GM18517 (cell line): ENCODE measurements around the gene PLEKHB2.
A peak's percentile ranks its signal among the peaks of the same experiment; 100 is the strongest.
"Not testable (repeated sequence)": the region's sequence is repeated elsewhere in the genome, so short reads cannot be mapped to it uniquely, and the experiment has no call there.

Source experiments
- ATAC-seq: cut with Tn5 transposase; IDR thresholded peaks from one replicate; pipeline ENCODE4 v1.9.1; 2021; ENCODE audit warnings: mild to moderate bottlenecking, moderate library complexity; ENCODE audit not compliant: unreplicated experiment

PLEKHB2 gene

GRCh38 chr2:131142849-131143248, 37.7 kb downstream of the PLEKHB2 start:
- no peak for ATAC-seq

GRCh38 chr2:131143803-131144202, 38.7 kb downstream of the PLEKHB2 start:
- no peak for ATAC-seq

GRCh38 chr2:131145040-131145439, 39.9 kb downstream of the PLEKHB2 start:
- ATAC-seq: no peak

GRCh38 chr2:131146231-131146630, 41.1 kb downstream of the PLEKHB2 start:
- no peak for ATAC-seq

GRCh38 chr2:131146749-131147148, 41.6 kb downstream of the PLEKHB2 start:
- no peak for ATAC-seq

- no peak for ATAC-seq
Observed at GRCh38 chr2:131148426-131148825, 43.3 kb downstream of the PLEKHB2 start.

GRCh38 chr2:131150109-131150508, 45.0 kb downstream of the PLEKHB2 start:
- ATAC-seq: not testable (repeated sequence)

GRCh38 chr2:131151398-131151797, 46.3 kb downstream of the PLEKHB2 start:
- ATAC-seq: no peak

GRCh38 chr2:131152074-131152473, 46.9 kb downstream of the PLEKHB2 start:
- no peak for ATAC-seq

- ATAC-seq: no peak
Observed at GRCh38 chr2:131153529-131153928, 48.4 kb downstream of the PLEKHB2 start.

- peak; percentile 88 for ATAC-seq
Observed at GRCh38 chr2:131154071-131154531, 49.0 kb downstream of the PLEKHB2 start.

GRCh38 chr2:131154647-131155046, 49.5 kb downstream of the PLEKHB2 start:
- no peak for ATAC-seq

- no peak for ATAC-seq
Observed at GRCh38 chr2:131155208-131155855, 50.2 kb downstream of the PLEKHB2 start.

GRCh38 chr2:131156452-131157149, 51.5 kb downstream of the PLEKHB2 start:
- ATAC-seq: peak; percentile 34

GRCh38 chr2:131165562-131165961, 60.4 kb downstream of the PLEKHB2 start:
- not testable (repeated sequence) for ATAC-seq

GRCh38 chr2:131168538-131168937, 63.4 kb downstream of the PLEKHB2 start:
- no peak for ATAC-seq

GRCh38 chr2:131178050-131178449, 72.9 kb downstream of the PLEKHB2 start:
- not testable (repeated sequence) for ATAC-seq

GRCh38 chr2:131178721-131179418, 73.7 kb downstream of the PLEKHB2 start:
- ATAC-seq: not testable (repeated sequence)

- ATAC-seq: not testable (repeated sequence)
Observed at GRCh38 chr2:131181451-131181850, 76.3 kb downstream of the PLEKHB2 start.

- ATAC-seq: not testable (repeated sequence)
Observed at GRCh38 chr2:131193421-131193820, 88.3 kb downstream of the PLEKHB2 start.

- ATAC-seq: not testable (repeated sequence)
Observed at GRCh38 chr2:131196186-131196585, 91.0 kb downstream of the PLEKHB2 start.
